RWPE2 (cell line): ENCODE data around the gene ENGASE.

Source experiments
- ATAC-seq: fragments of 200-7000 bp; cut with Tn5 transposase; 3 replicates; pipeline ENCODE4 v1.9.1; 2021; ENCODE audit warnings: low read depth
- DNase-seq: peaks from one replicate; pipeline ENCODE4 v3.0.0-alpha.2; 2020; ENCODE audit warnings: low spot score
- H3K27ac ChIP-seq: fragments of 450-650 bp; 2 replicates; pipeline ENCODE4 v1.5.1; 2017; ENCODE audit warnings: mild to moderate bottlenecking; ENCODE audit not compliant: poor library complexity, severe bottlenecking
- H3K27me3 ChIP-seq: fragments of 250-450 bp; sonication (Bioruptor Pico); 2 replicates; pipeline ENCODE4 v1.5.1; 2021; ENCODE audit warnings: mild to moderate bottlenecking, moderate library complexity; ENCODE audit not compliant: insufficient read depth, poor library complexity, severe bottlenecking
- H3K36me3 ChIP-seq: fragments of 250-450 bp; sonication (Bioruptor Pico); 2 replicates; pipeline ENCODE4 v1.5.1; 2020; ENCODE audit warnings: low read depth, mild to moderate bottlenecking, moderate library complexity
- H3K4me1 ChIP-seq: fragments of 250-450 bp; sonication (Bioruptor Pico); 2 replicates; pipeline ENCODE4 v1.5.1; 2021; ENCODE audit warnings: mild to moderate bottlenecking, moderate library complexity; ENCODE audit not compliant: insufficient read depth, poor library complexity, severe bottlenecking
- H3K4me3 ChIP-seq: fragments of 250-450 bp; sonication (Bioruptor Pico); 2 replicates; pipeline ENCODE4 v1.5.1; 2021; ENCODE audit warnings: mild to moderate bottlenecking, moderate library complexity; ENCODE audit not compliant: severe bottlenecking
- H3K9me3 ChIP-seq: fragments of 250-450 bp; sonication (Bioruptor Pico); 2 replicates; pipeline ENCODE4 v1.5.1; 2021; ENCODE audit warnings: mild to moderate bottlenecking, moderate library complexity; ENCODE audit not compliant: severe bottlenecking
- TF ChIP-seq, protein P1 (sequence below): fragments of 450-650 bp; IDR thresholded peaks from one replicate; pipeline ENCODE4 v1.5.1; 2017; ENCODE audit warnings: mild to moderate bottlenecking, moderate library complexity; ENCODE audit not compliant: poor library complexity, severe bottlenecking

Gene ENGASE

DNA sequence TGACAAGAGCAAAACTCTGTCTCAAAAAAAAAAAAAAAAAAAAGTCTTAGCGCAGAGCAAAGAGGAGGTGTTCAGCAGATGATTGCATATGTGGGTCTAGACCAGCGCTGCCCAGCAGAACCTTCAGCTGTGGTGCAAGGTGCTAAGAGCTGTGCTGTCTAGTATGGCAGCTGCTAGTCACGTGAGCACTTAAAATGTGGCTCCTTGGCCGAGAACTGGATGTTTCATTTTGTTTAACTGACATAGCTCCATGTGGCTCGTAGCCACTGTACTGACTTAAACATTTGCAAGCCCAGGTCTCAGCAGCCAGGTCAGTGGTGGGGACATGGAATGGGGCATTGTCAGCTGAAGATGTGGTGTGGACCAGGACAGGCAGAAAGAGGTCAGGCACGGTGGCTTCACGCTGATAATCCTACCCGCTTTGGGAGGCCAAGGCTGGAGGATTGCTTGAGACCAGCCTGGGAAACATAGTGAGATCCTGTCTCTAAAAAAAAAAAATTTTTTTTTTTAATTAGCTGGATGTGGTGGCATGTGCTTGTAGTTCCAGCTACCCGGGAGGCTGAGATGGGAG, 41.5 kb upstream of the ENGASE start:
- ATAC-seq = no peak
- peaks cover 27% of the 10 kb centered on the region for H3K4me1 ChIP-seq
- TF ChIP-seq, protein P1, sequence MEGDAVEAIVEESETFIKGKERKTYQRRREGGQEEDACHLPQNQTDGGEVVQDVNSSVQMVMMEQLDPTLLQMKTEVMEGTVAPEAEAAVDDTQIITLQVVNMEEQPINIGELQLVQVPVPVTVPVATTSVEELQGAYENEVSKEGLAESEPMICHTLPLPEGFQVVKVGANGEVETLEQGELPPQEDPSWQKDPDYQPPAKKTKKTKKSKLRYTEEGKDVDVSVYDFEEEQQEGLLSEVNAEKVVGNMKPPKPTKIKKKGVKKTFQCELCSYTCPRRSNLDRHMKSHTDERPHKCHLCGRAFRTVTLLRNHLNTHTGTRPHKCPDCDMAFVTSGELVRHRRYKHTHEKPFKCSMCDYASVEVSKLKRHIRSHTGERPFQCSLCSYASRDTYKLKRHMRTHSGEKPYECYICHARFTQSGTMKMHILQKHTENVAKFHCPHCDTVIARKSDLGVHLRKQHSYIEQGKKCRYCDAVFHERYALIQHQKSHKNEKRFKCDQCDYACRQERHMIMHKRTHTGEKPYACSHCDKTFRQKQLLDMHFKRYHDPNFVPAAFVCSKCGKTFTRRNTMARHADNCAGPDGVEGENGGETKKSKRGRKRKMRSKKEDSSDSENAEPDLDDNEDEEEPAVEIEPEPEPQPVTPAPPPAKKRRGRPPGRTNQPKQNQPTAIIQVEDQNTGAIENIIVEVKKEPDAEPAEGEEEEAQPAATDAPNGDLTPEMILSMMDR = no peak
- H3K27me3 ChIP-seq = no peaks in the 10 kb centered on the region
- H3K36me3 ChIP-seq = no peaks in the 10 kb centered on the region
- H3K9me3 ChIP-seq = no peaks in the 10 kb centered on the region
- no peak overlapping the region for H3K4me3 ChIP-seq
- H3K27ac ChIP-seq = no peak overlapping the region
- no peak for DNase-seq

- no peaks in the 10 kb centered on the region for H3K36me3 ChIP-seq
- no peaks in the 10 kb centered on the region for H3K27me3 ChIP-seq
- H3K9me3 ChIP-seq = no peaks in the 10 kb centered on the region
- no peak overlapping the region for H3K4me3 ChIP-seq
- H3K27ac ChIP-seq = no peak overlapping the region
- TF ChIP-seq, protein P1 = no peak
- ATAC-seq (no peak), DNase-seq (peak; percentile 57)
- peaks cover 31% of the 10 kb centered on the region for H3K4me1 ChIP-seq
Measured at GRCh38 chr17:79033741-79034501, 40.7 kb upstream of the ENGASE start.

DNA sequence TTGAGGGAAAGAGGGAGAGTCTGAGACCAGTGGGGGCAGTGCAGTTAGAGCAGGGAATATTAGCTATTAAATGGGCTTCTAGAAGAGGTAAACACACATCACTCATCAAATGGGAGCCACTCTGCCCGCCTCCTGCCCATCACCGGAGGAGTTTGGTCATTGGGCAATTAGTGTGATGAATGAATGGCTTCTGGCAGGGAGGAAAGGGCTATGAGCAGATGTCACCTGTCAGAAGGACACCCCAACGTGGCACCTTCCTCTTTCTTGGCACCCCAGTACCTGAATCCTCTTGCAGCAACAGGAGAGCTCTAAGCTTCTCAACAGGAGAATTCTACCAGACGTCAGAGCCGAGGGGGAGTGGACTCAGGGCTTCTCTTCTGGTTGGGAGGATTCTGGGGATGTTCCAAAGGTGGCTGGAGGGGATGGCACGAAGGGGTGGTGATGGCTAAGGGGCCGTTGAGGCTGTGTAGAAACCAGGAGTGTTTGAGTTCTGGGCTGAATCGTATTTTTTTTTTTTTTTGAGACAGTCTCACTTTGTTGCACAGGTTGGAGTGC, 39.6 kb upstream of the ENGASE start:
- Histone ChIP-seq H3K4me3 (no peak overlapping the region), H3K27ac (no peak overlapping the region), H3K36me3 (no peaks in the 10 kb centered on the region), H3K4me1 (peaks cover 35% of the 10 kb centered on the region), H3K27me3 (no peaks in the 10 kb centered on the region), H3K9me3 (no peaks in the 10 kb centered on the region)
- TF ChIP-seq, protein P1 = no peak
- DNase-seq = peak; percentile 26
- no peak for ATAC-seq

GRCh38 chr17:79035686-79036085, 38.9 kb upstream of the ENGASE start:
- peaks cover 35% of the 10 kb centered on the region for H3K4me1 ChIP-seq
- TF ChIP-seq, protein P1 = no peak
- no peaks in the 10 kb centered on the region for H3K9me3 ChIP-seq
- DNase-seq (peak; percentile 15), ATAC-seq (no peak)
- H3K27me3 ChIP-seq = no peaks in the 10 kb centered on the region
- H3K4me3 ChIP-seq = no peak overlapping the region
- H3K27ac ChIP-seq = peak overlapping the region; percentile 79
- H3K36me3 ChIP-seq = no peaks in the 10 kb centered on the region

DNA sequence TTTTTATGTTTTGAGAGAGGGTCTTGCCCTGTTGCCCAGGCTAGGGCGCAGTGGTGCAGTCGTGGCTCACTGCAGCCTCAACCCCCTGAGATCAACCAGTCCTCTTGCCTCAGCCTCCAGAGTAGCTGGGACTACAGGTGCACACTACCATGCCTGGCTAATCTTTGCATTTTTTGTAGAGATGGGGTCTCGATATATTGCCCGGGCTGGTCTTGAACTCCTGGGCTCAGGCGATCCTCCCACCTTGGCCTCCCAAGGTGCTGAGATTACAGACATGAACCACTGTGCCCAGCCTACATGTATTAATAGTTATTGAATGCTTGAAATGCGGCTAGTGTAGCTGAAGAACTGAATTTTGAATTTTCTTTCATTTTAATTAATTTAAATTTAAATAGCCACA, 38.4 kb upstream of the ENGASE start:
- Histone ChIP-seq H3K4me3 (no peak overlapping the region), H3K27ac (peak overlapping the region; percentile 79), H3K4me1 (peaks cover 35% of the 10 kb centered on the region), H3K36me3 (no peaks in the 10 kb centered on the region), H3K27me3 (no peaks in the 10 kb centered on the region), H3K9me3 (no peaks in the 10 kb centered on the region)
- ATAC-seq (no peak), DNase-seq (peak; percentile 14)
- TF ChIP-seq, protein P1 = no peak
